ENCODE results near the gene ZDHHC24.

- no peak for TF ChIP-seq CTCF (IDR thresholded peaks at IDR 0.05 in 4 of 5, conservative IDR thresholded peaks at IDR 0.05 in 1 of 5)
- TF ChIP-seq POLR2A (IDR thresholded peaks at IDR 0.05), result peak; percentile 32 to 85
Observed at GRCh38 chr11:66568124-66568916, 22.5 kb upstream of the ZDHHC24 start, which contains the start of gene CTSF.
